Right hindlimb (tissue), 1 donor: ENCODE results near the gene UTP4.
"Not testable (repeated sequence)": the region's sequence is repeated elsewhere in the genome, so short reads cannot be mapped to it uniquely, and the experiment has no call there.

Experiments
- DNase-seq: peaks from one replicate; pipeline ENCODE4 v3.0.0-alpha.2; 2018

The UTP4 gene

GRCh38 chr16:69131839-69132423 is 518 bp upstream of the UTP4 start:
- peak; percentile 90 for DNase-seq

GRCh38 chr16:69133373-69133954 is 1.0 kb downstream of the UTP4 start:
- DNase-seq, result no peak

DNA sequence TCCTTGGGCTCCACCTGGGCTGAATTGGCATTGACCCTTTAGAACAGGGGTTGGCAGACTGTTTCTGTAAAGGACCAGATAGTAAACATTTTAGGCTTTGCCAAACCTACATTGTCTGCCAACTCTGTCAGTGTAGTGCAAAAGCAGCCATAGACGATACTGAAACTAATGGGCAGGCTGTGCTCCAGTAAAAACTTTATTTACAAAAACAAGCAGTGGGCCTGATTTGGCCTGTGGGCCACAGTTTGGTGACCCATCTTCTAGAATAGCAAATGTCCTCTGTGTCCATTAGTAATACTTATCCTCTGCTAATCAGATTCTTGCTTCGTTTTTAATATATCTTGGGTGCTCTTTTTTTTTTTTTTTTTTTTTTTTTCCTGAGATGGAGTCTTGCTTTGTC is 6.2 kb downstream of the UTP4 start:
- no peak for DNase-seq

DNA sequence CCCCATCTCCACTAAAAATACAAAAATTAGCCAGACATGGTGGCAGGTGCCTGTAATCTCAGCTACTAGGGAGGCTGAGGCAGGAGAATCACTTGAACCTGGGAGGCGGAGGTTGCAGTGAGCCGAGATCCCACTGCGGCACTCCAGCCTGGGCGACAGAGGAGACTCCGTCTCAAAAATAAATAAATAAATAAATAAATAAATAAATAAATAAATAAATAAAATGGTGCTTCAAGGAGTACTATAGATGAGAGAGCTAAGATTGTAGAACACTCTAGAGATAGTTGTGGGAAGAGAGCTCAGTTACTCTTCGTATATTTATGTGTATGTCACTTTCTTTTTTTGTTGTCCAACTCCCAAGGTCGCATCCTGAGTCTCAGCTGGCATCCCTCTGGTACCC is 7.0 kb downstream of the UTP4 start:
- not testable (repeated sequence) for DNase-seq

DNA sequence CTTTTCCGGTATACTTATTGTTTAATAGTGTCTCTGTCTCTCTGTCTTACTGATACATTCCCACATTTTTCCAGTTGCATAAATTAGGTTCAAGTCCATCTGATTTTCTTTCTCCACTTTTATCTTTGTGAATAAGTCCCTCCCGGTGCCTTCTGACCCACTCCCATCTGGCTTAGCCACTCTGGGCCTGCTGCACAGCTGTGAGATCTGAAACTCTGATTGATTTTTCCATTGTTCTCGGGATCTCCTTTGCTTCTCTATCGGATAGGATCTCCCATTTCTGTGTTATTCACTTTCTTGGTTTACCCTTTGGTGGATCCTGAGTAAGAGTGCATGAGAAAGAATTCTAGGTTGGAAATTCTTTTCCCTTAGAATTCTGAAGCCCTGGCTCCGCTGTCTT is 8.6 kb downstream of the UTP4 start:
- DNase-seq, result no peak

GRCh38 chr16:69141936-69142335 is 9.5 kb downstream of the UTP4 start:
- DNase-seq, result no peak

- no peak for DNase-seq
These were observed 10.7 kb downstream of the UTP4 start for GRCh38 chr16:69143116-69143515.

DNA sequence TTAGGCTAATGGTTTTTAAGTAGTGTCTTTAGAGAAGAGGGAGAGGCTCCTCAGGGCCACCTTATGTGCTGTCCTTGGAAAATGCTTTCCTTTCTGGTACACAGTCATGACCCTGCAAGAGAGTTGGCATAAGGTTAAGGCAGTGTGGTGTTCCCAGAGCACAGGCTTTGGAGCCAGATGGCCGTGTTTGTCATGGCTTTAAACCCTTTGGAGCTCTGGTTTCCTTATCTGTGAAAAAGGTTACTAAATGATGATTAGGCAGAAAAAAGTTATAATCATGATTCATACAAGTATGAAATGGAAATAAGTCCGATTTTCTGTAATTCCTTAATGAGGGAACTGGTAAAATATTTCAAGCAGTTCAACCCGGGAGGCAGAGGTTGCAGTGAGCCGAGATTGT is 13.2 kb downstream of the UTP4 start:
- DNase-seq, result no peak

DNA sequence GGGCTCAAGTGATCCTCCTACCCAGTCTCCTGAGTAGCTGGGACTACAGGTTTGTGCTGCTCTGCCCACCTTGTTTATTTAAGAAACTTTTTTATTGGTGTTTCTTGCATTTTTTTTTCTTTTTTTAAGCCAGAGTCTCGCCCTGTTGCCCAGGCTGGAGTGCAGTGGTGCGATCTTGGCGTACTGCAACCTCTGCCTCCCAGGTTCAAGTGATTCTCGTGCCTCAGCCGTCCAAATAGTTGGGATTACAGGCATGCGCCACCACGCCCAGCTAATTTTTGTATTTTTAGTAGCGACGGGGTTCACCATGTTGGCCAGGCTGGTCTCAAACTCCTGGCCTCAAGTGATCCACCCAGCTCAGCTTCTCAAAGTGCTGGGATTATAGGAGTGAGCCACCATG is 17.2 kb downstream of the UTP4 start:
- not testable (repeated sequence) for DNase-seq

DNA sequence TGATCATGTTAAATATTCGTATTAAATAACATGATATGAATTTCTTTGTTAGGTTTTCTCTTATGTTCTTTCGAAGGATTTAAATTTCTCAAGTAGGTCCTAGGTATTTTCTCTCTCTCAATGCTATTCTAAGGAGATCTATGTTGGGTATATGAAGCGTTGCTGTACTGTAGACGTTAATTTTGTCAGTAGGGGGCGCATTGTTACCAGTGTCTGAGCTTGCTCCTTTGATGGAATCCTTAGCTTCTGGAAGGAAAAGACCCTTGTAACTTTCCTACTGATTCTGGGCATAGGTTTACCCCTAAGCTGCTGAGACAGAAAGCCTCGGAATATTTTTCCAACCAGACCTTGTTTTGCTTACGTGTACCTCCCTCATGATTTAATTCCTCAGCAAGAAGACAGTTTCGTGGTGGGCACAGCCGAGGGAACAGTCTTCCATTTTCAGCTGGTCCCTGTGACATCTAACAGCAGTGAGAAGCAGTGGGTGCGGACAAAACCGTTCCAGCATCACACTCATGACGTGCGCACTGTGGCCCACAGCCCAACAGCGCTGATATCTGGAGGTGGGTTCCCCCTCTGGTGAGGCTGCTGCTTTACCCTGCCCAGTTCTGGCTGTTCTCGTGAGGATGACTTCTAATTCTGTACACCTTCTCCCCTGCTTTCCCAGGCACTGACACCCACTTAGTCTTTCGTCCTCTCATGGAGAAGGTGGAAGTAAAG is 17.9 kb downstream of the UTP4 start:
- DNase-seq, result peak; percentile 65

DNA sequence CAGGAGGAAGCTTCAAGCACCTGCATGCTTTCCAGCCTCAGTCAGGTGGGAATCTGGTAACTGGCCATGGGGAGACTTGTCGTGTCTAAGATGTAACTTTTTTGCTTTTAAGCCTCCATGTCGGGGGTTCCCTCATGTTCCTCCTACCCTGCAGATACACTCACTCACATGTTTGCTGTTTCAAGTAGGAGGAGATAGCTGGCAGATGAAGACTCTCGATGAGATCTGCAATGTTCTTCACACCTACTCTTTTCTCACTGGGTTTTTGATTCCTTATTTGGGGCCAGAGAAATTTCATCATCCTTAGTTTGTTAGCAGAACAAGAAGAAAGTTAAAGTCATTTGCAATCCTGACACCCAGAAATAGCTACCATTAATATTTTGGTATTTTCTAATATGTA is 24.7 kb downstream of the UTP4 start:
- no peak for DNase-seq

DNA sequence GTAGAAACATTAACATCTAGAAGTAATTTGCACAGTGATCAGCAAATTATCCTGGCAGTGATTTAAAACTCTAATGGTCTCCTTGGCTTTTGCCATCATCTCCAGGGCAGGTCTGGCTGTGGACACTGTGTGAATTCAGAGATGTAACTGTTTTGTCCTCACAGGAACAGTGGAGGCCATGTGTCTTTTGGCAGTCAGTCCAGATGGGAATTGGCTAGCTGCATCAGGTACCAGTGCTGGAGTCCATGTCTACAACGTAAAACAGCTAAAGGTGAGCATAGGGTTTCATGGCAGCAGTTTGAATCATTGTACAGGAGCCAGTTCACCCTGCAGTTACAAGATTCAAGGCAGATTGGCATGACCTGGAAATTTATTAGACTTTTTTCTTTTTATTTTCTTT is 27.7 kb downstream of the UTP4 start:
- DNase-seq, result no peak

DNA sequence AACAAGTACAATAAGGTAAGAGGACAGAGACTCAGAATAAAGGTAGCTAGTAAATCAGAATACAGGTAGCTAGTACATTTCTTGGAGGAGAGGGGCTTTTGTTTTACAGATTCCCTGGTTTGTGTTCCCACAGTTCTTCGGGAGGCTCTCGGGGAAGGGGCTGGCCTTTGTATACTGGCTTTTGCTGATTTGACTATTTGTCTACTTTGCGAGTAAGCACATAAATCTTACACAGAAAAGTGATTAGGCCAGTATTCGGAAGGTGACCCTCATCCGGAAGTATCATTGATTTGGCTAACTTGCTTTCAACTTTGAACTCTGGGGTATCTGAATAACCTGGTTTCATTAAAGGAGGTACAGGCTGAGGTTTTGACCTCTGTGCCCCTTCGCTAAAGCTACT is 33.1 kb downstream of the UTP4 start:
- no peak for DNase-seq

GRCh38 chr16:69166221-69166833 is 33.9 kb downstream of the UTP4 start:
- DNase-seq, result no peak

DNA sequence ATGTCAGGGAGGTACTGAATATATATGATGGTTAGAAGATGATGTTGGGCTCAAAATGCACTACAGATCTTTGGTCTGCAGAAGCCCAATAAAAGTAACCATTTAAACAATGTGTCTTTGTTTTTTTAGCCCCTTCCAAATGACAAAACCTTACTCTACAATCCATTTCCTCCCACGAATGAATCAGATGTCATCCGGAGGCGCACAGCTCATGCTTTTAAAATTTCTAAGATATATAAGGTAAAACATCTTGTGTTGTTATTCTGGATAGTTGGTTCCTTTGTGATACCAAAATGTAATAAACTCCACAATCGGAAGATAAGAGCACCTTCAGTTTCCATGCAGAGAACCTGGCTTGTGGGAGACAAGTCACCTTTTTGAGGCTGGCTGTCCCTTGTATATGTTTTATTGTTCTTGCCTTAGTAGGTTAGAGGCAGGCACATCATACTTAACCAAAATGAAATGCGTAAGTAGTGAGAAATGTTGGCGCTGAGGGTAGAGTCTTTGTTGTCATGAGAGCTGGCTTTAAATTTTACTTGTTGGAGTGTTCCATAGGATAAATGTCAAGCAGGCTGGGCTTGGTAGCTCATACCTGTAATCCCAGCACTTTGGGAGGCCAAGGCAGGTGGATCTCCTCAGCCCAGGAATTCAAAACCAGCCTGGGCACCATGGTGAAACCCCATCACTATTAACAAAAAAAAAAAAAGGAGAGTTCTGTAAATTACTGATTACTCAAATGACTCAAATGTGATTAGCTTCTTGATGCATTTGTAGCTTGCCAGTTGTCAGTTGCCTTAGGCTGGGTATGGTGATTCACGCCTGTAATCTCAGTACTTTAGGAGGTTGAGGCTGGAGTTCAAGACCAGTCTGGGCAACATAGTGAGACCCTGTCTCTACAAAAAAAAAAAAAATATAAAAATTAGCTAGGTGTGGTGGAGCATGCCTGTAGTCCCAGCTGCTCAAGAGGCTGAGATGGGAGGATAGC is 34.8 kb downstream of the UTP4 start:
- no peak for DNase-seq

DNA sequence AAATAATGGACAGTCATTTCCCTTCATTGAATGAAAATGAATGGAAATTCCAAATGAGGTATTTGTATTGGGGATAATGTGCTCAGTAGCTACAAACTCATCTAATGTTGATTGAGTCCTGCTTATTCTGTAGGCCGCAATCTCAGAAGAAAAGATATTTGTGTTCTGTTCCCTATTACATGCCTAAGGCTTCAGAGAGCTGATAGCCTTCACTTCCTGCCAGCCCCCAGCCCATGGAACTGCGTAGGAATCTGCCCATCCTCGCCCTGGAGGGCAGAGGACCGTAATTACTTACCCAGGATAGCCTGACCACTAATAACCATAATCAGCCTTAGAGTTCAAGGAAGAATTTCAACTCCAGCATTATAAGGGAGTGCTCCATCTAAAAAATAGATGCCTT is 36.6 kb downstream of the UTP4 start:
- no peak for DNase-seq

DNA sequence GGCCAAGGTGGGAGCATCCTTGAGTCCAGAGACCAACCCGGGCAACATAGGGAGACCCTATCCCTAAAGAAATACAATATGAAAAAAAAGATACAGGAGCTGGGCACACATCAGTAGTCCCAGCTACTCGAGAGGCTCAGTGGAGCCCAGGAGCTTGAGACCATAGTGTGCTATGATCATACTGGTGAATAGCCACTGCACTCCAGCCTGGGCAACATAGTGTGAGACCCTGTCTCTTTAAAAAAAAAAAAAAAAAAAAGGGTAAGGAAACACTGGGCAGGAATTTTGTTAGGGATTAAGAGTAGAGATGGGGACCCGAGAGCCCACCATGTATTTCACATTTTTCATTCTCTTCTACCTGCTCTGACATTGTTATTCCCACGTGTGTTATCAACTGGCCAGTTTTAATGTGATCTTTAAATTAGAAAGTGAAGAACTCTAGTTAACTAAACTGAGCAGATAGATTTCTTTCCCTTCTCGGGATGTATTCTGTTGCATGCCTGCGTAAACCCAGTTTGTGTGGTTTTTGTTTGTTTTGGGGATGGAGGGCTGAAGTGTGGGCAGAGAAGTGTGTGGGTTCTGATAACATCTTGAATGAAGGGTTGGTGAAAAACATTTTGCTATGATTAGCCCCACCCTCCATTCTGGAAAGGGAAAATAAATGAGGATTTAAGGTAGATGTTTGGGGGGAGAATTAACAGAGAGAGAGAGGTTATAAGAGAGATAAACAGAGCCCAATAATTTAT is 37.3 kb downstream of the UTP4 start:
- no peak for DNase-seq

GRCh38 chr16:69171325-69172084 is 39.1 kb downstream of the UTP4 start:
- peak; percentile 39 for DNase-seq

DNA sequence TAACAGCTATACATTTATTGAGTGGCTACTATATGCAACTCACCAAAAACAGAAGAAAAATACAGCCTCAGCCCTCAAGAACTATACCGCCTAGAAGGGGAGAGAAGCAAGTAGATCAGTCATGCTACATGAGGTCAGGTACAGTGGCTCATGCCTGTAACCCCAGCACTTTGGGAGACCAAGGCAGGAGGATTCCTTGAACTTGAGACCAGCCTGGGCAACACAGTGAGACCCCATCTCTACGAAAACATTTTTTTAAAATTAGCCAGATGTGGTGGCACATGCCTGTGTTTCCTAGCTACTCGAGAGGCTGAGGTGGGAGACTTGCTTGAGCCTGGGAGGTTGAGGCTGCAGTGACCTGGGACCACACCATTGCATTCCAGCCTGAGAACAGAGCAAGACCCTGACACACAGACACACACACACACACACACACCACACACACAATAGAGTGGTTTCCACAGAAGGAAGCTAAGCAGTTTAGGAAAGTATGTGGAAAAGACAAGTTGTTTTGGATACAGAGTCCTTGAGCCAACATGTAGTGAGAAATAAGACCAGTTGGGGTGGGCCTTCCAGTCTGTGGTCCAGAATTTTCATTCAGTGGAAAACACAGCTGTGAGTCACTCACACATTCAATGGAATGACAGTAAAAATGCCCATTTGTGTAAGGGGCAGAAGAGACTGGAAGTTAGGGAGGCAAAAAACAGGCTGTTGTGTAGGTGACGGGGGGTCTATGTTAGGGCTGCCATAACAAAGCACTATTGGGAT is 43.8 kb downstream of the UTP4 start:
- DNase-seq, result peak; percentile 30

DNA sequence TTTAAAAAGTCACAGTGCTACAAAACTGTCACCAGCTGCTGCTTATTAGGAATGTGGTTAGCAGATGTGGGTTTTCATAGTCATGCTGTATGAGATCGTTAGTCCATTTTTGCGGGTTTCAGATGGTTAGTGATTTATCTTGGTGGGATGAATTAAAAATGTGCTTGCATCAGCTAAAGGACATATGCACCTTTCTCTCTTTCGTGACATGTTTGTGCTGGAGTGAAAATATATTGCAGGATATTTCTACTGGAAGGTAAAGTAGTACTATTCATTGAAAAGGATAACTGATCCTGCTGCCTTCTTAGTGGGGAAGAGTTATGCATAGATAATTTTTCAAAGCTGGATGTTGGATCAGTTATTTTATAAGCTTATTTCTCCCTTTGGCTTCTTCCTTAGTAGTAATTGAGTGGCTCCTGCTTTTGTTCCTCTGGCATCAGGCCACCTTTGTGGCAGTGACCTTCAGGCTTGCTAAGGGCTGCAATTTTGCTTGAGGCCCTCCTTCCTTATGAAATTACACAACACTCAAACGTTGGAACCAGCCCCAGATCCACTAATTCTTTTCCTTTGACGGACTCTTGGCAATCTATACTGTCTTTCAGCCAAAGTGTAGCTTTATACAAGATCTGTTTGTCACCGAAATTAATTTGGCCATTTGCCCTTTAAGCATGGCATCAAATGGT is 47.0 kb downstream of the UTP4 start:
- DNase-seq, result peak; percentile 73
